Astrocyte (in vitro differentiated cells and primary cell): Measurements from ENCODE around the gene PREPL. TPM values are rescaled to one million over a fixed set of nuclear protein-coding genes. Genes with fewer than 3 reads are reported as not detected.

Experiments
- DNase-seq: peaks from one replicate; pipeline ENCODE4 v3.0.0-alpha.2; 2010; ENCODE audit warnings: low read depth
- FAIRE-seq: peaks from 2 replicates; lab custom pipeline; 2011; peaks lifted over from hg19 to GRCh38; lab: Jason Lieb, UNC
- H2AFZ ChIP-seq: 2 replicates; pipeline ENCODE4 v1.6.0; 2012; ENCODE audit warnings: low read depth, low read length, inconsistent platforms
- H3K27ac ChIP-seq: 2 replicates; pipeline ENCODE4 v1.5.1; 2011; ENCODE audit warnings: low read depth, low read length, inconsistent platforms
- H3K27me3 ChIP-seq: 2 replicates; pipeline ENCODE4 v1.6.0; 2011; ENCODE audit warnings: low read length, inconsistent platforms; ENCODE audit not compliant: insufficient read depth
- H3K36me3 ChIP-seq: 2 replicates; pipeline ENCODE4 v1.5.1; 2011; ENCODE audit warnings: low read length, inconsistent platforms; ENCODE audit not compliant: insufficient read depth
- H3K4me1 ChIP-seq: 2 replicates; pipeline ENCODE4 v1.5.1; 2011; ENCODE audit warnings: low read length, inconsistent platforms; ENCODE audit not compliant: insufficient read depth
- H3K4me2 ChIP-seq: 2 replicates; pipeline ENCODE4 v1.6.0; 2012; ENCODE audit warnings: low read length, inconsistent platforms
- H3K4me3 ChIP-seq: 2 replicates; pipeline ENCODE4 v1.5.1; 2011; ENCODE audit warnings: low read depth, mild to moderate bottlenecking, low read length, inconsistent platforms; ENCODE audit not compliant: insufficient read depth
- H3K79me2 ChIP-seq: 2 replicates; pipeline ENCODE4 v1.6.0; 2012; ENCODE audit warnings: mild to moderate bottlenecking, low read length, inconsistent platforms; ENCODE audit not compliant: insufficient read depth
- H3K9ac ChIP-seq: 2 replicates; pipeline ENCODE4 v1.6.0; 2012; ENCODE audit warnings: mild to moderate bottlenecking, low read length, inconsistent platforms
- H3K9me3 ChIP-seq: 2 replicates; pipeline ENCODE4 v1.5.1; 2012; ENCODE audit warnings: low read depth, mild to moderate bottlenecking, low read length, inconsistent platforms; ENCODE audit not compliant: insufficient read depth
- H4K20me1 ChIP-seq: 2 replicates; pipeline ENCODE4 v1.6.0; 2012; ENCODE audit warnings: low read length, inconsistent platforms; ENCODE audit not compliant: insufficient read depth
- H3K27ac Mint-ChIP-seq: one replicate; pipeline ENCODE4 v1.8.0; 2021; ENCODE audit warnings: mild to moderate bottlenecking, mixed read lengths; ENCODE audit not compliant: unreplicated experiment
- H3K27me3 Mint-ChIP-seq: one replicate; pipeline ENCODE4 v1.8.0; 2021; ENCODE audit warnings: low read depth, mixed read lengths; ENCODE audit not compliant: unreplicated experiment
- H3K36me3 Mint-ChIP-seq: one replicate; pipeline ENCODE4 v1.8.0; 2021; ENCODE audit warnings: low read depth, mixed read lengths; ENCODE audit not compliant: unreplicated experiment
- H3K4me1 Mint-ChIP-seq: one replicate; pipeline ENCODE4 v1.8.0; 2021; ENCODE audit warnings: low read depth, mixed read lengths; ENCODE audit not compliant: unreplicated experiment
- H3K4me3 Mint-ChIP-seq: one replicate; pipeline ENCODE4 v1.8.0; 2021; ENCODE audit warnings: mild to moderate bottlenecking, moderate library complexity, mixed read lengths; ENCODE audit not compliant: unreplicated experiment
- H3K9me3 Mint-ChIP-seq: one replicate; pipeline ENCODE4 v1.8.0; 2021; ENCODE audit warnings: mild to moderate bottlenecking, mixed read lengths; ENCODE audit not compliant: unreplicated experiment
- EZH2 ChIP-seq: IDR thresholded peaks from 2 replicates; pipeline ENCODE4 v1.6.1; 2012; ENCODE audit warnings: mild to moderate bottlenecking, low read length, inconsistent platforms; ENCODE audit not compliant: insufficient read depth
- total RNA-seq: library from RNA; stranded (reverse); gene quantifications from 2 replicates; pipeline ENCODE4 v1.2.1, GENCODE V29; 2021
- TF ChIP-seq, protein P1 (sequence below): IDR thresholded peaks from 2 replicates; pipeline ENCODE4 v1.5.1; 2011; ENCODE audit warnings: low read depth, mild to moderate bottlenecking, inconsistent platforms, low read length, moderate library complexity; ENCODE audit not compliant: insufficient read depth

The PREPL gene
- total RNA-seq, 1 donor from 2014 or later = 50.6 TPM

GRCh38 chr2:44291281-44292248 lies 69.7 kb downstream of the PREPL start:
- FAIRE-seq (peak; percentile 85), DNase-seq (peak; percentile 93)
- Histone ChIP-seq H3K79me2 (no peaks in the 10 kb centered on the region), H3K27ac (peak overlapping the region; percentile 49), H3K4me1 (peaks cover 23% of the 10 kb centered on the region), H3K27me3 (no peaks in the 10 kb centered on the region), H3K4me2 (peak overlapping the region; percentile 77), H3K36me3 (no peaks in the 10 kb centered on the region), H3K4me3 (peak overlapping the region; percentile 20), H3K9me3 (no peaks in the 10 kb centered on the region), H4K20me1 (no peaks in the 10 kb centered on the region), H2AFZ (peak overlapping the region; percentile 22), H3K9ac (peak overlapping the region; percentile 40)
- no peak overlapping the region for H3K4me3 Mint-ChIP-seq
- H3K36me3 Mint-ChIP-seq = no peaks in the 10 kb centered on the region
- H3K27ac Mint-ChIP-seq = peak overlapping the region; percentile 83
- peaks cover 19% of the 10 kb centered on the region for H3K4me1 Mint-ChIP-seq
- TF ChIP-seq, protein P1, sequence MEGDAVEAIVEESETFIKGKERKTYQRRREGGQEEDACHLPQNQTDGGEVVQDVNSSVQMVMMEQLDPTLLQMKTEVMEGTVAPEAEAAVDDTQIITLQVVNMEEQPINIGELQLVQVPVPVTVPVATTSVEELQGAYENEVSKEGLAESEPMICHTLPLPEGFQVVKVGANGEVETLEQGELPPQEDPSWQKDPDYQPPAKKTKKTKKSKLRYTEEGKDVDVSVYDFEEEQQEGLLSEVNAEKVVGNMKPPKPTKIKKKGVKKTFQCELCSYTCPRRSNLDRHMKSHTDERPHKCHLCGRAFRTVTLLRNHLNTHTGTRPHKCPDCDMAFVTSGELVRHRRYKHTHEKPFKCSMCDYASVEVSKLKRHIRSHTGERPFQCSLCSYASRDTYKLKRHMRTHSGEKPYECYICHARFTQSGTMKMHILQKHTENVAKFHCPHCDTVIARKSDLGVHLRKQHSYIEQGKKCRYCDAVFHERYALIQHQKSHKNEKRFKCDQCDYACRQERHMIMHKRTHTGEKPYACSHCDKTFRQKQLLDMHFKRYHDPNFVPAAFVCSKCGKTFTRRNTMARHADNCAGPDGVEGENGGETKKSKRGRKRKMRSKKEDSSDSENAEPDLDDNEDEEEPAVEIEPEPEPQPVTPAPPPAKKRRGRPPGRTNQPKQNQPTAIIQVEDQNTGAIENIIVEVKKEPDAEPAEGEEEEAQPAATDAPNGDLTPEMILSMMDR = peak; percentile 56
- no peak for TF ChIP-seq EZH2
- H3K27me3 Mint-ChIP-seq = peaks cover 5% of the 10 kb centered on the region
- H3K9me3 Mint-ChIP-seq = no peaks in the 10 kb centered on the region

DNA sequence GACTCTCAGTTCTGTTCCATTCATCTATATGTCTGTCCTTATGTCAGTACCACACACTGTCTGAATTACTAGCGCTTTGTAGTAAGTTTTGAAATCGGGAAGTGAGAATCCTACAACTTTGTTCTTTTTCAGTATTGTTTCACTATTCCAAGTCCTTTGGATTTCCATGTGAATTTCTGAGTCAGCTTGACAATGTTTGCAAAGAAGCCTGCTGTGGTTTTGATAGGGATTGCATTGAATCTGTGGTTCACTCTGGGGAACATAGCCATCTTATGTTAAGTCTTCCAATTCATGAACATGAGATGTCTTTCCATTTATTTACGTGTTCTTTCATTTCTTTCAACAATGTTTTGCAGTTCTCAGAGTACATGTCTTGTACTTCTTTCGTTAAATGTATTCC lies 71.0 kb downstream of the PREPL start:
- Histone ChIP-seq H3K4me2 (peak overlapping the region; percentile 77), H3K79me2 (no peaks in the 10 kb centered on the region), H3K9ac (no peak overlapping the region), H3K4me1 (peaks cover 23% of the 10 kb centered on the region), H3K27ac (peak overlapping the region; percentile 66), H3K4me3 (no peak overlapping the region), H3K27me3 (no peaks in the 10 kb centered on the region), H3K36me3 (no peaks in the 10 kb centered on the region), H4K20me1 (no peaks in the 10 kb centered on the region), H3K9me3 (no peaks in the 10 kb centered on the region), H2AFZ (no peak overlapping the region)
- DNase-seq = peak; percentile 84
- H3K4me1 Mint-ChIP-seq = peaks cover 19% of the 10 kb centered on the region
- no peaks in the 10 kb centered on the region for H3K9me3 Mint-ChIP-seq
- H3K4me3 Mint-ChIP-seq = no peak overlapping the region
- peaks cover 5% of the 10 kb centered on the region for H3K27me3 Mint-ChIP-seq
- H3K36me3 Mint-ChIP-seq = no peaks in the 10 kb centered on the region
- FAIRE-seq = no peak
- TF ChIP-seq EZH2 = no peak
- TF ChIP-seq, protein P1 = no peak
- no peak overlapping the region for H3K27ac Mint-ChIP-seq
